NCI-H510A (cell line): ENCODE measurements around the gene SLC51A.
"Not testable (repeated sequence)": the region's sequence is repeated elsewhere in the genome, so short reads cannot be mapped to it uniquely, and the experiment has no call there.

Experiments
- DNase-seq: peaks from one replicate; lab custom pipeline; 2025; lab: John Stamatoyannopoulos, UW

The SLC51A gene

GRCh38 chr3:196193736-196194541 lies 22.4 kb upstream of the SLC51A start:
- no peak for DNase-seq

DNA sequence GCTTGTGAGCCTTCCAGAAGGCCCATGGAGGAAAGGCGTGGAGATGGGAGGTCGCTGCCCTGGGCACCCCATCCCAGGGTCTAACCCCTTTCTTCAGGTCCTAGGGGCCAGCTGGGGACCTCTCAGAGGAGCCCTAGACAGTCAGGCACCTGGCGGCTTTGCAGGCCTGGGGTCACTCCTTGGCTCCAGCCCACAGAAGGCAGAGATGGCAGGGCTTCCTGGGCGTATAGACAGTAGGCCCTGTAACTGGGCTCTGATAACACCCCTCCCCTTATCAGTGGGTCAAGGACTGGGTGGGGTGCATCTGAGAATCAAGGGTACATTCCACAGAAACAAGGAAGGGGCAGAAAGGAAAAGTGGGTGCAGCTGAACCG lies 21.8 kb upstream of the SLC51A start:
- no peak for DNase-seq

GRCh38 chr3:196195664-196196265 lies 20.6 kb upstream of the SLC51A start:
- DNase-seq = no peak

GRCh38 chr3:196197524-196197923 lies 18.8 kb upstream of the SLC51A start:
- no peak for DNase-seq

GRCh38 chr3:196198081-196198675 lies 18.2 kb upstream of the SLC51A start:
- no peak for DNase-seq

DNA sequence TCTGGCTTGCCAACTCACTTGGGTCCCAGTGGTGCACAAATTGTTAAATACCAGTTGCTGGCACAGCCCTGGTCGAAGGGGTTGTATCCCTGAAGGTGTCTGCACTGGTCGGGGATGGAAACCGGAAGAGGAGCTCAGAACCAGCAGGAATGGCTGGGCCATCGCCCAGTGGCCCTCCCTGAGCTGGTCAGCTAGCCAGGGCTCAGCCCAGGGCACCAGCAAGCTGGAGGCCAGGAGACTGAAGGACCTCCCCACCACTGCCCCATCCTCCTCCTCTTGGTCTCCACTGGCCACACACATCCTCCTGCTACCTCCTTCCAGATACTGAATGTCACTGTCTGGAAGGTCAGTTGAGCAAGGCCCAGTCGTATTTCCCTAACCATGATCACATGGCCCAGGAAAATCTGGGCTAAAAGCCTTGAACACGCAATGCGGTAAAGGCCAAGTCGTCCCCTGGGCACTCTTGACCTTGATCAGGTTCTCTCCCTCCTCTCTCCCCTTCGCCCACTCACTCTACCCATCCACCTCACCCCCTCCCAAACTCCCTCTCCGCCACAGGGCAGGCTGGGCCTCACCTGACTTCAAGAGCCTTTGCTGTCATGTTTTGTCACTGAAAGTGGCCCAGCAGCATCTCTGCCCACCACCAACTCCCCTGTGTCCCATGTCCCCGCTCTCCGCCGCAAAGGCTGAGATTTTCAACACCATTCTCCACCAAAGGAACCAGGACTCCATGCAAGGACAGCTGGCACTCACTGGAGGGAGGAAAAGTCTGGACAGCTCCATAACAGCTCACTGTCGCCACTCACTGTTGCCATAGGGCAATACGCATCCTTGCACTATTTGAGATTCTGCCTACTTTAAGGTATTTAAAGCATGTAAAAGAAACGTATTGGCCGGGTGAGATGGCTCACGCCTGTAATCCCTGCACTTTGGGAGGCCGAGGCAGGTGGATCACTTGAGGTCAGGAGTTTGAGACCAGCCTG lies 17.3 kb upstream of the SLC51A start:
- no peak for DNase-seq

GRCh38 chr3:196202516-196202970 lies 13.8 kb upstream of the SLC51A start:
- DNase-seq = no peak

DNA sequence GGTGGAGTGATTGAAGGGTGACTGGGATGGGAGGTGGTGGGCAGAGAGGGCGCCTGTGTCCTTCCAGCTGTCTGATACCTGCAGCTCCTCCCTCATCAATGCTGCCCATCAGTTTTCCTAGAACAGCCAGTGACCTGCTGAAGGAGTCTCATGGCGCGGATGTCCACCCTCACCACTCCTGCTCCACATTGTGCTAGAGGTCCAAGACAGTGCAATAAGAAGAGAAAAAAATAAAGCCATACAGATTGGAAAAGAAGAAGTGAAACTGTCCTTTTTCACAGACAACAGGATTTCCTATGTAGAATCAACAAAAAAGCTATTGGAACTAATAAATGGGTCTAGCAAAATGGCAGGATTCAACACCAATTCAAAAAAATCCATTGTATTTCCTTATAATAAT lies 12.5 kb upstream of the SLC51A start:
- DNase-seq = no peak

- not testable (repeated sequence) for DNase-seq
Measured at GRCh38 chr3:196205442-196206205, 10.7 kb upstream of the SLC51A start.

DNA sequence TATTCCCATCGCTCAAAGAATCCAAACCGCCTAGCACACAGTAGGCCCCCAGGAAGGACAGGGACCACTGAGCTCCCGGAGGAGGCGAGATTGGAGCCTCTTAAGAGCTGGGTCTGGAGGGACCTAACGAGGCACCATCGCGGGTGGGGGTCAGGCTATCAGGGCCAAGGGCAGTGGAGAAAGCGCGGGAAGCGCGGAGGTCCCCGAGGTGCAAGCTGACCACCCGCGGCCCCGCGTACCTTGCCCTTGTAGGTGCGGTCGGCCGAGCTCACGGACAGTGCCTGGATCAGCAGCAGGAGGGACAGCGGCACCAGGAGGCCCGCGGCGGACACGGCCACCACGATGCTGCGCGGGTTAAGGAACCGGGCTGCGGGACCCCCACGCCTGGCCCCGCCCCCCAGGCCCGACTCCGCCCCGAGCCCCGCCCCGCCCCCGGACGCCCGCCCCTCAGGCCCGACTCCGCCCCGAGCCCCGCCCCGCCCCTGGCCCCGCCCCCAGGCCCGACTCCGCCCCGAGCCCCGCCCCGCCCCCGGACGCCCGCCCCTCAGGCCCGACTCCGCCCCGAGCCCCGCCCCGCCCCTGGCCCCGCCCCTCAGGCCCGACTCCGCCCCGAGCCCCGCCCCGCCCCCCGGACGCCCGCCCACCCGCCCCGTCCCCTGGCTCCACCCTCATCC lies 9.0 kb upstream of the SLC51A start:
- no peak for DNase-seq

DNA sequence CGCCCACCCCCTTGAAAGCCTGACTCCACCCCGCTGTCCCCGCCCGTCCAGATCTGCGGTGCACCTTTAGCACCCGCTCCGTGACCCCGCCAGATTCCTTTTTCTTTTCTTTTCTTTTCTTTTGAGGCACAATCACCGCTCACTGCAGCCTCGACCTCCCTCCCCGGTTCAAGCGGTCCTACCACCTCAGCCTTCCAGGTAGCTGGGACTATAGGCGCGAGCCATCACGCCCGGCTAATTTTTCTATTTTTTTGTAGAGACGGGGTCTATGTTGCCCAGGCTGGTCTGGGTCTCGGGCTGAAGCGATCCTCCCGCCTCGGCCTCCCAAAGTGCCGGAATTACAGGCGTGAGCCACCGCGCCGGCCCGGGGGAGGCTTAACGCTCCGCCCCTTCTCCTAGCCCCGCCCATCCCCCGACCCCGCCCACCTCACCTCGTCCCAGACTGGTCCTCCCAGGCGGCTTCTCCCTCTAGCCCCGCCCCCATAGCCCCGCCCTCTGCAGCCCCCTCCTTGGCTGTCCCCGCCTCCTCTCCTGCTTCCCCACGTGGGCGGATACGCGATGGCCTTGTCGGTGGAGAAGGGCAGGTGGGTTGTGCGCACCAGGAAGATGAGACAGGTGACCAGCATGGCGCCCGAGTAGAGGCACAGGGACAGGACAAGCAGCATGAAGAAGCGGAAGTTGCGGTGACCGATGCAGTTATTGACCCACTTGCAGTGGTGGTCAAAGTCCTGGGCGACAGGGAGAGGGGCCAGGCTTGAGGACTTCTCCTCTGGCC lies 8.3 kb upstream of the SLC51A start:
- no peak for DNase-seq

- no peak for DNase-seq
Measured at GRCh38 chr3:196208942-196209695, 7.2 kb upstream of the SLC51A start.

GRCh38 chr3:196209944-196210672 lies 6.2 kb upstream of the SLC51A start:
- not testable (repeated sequence) for DNase-seq

GRCh38 chr3:196210673-196211556 lies 5.4 kb upstream of the SLC51A start, which contains the start of gene ZDHHC19:
TSS of gene ZDHHC19 (minus strand) at chr3:196211400. CDS start at chr3:196211315, 85 bp downstream.
- no peak for DNase-seq

- DNase-seq = no peak
Measured at GRCh38 chr3:196214783-196215441, 1.4 kb upstream of the SLC51A start.

DNA sequence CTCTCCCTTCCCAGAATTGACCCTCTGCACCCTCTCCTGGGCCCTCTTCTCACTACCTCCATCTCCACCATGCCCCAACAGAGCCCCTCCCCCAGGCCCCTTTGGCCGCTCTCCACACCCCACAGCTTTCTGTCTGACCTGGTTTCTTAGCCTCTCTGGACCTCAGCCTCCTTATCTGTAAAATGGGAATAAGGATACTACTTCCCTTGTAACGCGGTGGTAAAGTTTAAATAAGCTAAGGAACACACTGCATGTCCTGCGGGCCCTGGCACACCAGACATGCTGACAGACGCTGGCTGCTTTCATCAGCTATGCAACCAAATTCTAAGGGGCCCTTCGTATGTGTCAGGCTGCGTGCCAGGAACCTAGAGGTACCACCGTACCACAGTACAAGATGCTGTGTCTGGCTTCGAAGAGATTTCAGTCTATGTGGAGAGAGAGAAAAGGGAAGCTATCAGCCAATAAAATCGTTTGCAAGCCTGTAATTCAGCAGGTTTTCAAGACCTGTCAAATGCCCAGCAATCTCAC lies 777 bp upstream of the SLC51A start:
- no peak for DNase-seq
